ENCODE data around the gene MBNL3. TPM values are rescaled to one million over a fixed set of nuclear protein-coding genes. Genes with fewer than 3 reads are reported as not detected.

MBNL3 gene
- total RNA-seq, 6 experiments from 2014 or later = 0.17 to 0.66 (median 0.38) TPM

DNA sequence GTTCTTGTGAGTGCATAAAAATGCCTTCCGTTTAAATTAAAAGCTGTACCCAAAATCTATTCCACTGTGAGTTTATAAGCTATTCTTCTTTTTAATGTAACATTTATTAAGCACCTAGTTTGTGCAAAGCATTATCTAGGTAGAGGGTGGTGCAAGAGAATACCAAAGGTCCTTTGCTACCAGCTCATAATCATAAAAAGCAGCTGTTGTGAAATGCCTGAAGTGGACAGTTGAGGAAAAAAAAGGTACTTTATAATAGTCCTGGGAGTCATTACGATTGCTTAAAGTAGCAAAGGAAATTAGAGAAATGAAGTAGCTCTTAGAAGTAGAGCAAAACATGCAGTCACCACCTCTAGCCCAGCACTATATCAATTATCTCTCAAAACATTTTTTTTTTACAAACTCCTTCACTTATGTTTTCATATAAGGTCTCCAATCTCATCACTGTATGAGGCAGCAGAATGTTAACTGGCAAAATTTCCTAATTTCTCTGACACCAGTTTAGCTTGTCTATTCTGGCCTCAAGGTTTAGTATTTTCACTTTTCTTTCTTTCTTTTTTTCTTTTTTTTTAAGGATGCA is 2.1 kb downstream of the MBNL3 start:
- Mint-ChIP-seq H3K27ac (no peak overlapping the region), H3K9me3 (no peaks in the 10 kb centered on the region), H3K4me3 (no peak overlapping the region), H3K36me3 (ENCODE audit: low read depth) (no peaks in the 10 kb centered on the region), H3K4me1 (ENCODE audit: low read depth) (peaks cover 6% of the 10 kb centered on the region; the same call in 1 of the 2 replicates), H3K27me3 (ENCODE audit: insufficient read depth) (peaks cover 8% of the 10 kb centered on the region)
- TF ChIP-seq, protein P1, sequence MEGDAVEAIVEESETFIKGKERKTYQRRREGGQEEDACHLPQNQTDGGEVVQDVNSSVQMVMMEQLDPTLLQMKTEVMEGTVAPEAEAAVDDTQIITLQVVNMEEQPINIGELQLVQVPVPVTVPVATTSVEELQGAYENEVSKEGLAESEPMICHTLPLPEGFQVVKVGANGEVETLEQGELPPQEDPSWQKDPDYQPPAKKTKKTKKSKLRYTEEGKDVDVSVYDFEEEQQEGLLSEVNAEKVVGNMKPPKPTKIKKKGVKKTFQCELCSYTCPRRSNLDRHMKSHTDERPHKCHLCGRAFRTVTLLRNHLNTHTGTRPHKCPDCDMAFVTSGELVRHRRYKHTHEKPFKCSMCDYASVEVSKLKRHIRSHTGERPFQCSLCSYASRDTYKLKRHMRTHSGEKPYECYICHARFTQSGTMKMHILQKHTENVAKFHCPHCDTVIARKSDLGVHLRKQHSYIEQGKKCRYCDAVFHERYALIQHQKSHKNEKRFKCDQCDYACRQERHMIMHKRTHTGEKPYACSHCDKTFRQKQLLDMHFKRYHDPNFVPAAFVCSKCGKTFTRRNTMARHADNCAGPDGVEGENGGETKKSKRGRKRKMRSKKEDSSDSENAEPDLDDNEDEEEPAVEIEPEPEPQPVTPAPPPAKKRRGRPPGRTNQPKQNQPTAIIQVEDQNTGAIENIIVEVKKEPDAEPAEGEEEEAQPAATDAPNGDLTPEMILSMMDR (IDR thresholded peaks at IDR 0.05) = no peak
- DNase-seq = no peak

DNA sequence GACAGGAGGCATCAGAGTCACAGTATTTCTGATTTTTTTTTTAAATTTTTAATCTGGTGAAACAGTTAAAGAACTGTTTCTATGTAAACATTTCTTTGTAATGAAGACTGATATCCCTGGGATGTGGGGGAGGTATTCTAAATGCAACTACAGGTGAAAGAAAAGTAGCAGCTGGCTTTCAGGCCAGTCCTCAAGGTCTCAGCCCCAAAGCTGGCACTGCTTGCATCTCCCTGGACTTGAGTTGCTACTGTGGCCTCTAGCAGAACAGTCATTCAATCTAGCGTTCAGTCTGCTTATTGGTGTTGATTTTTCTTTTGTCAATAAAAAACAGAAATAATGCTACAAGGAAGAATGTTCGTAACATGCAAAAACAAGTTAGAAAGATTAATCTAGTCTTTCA is 4.9 kb downstream of the MBNL3 start:
- Mint-ChIP-seq H3K27me3 (ENCODE audit: insufficient read depth) (no peaks in the 10 kb centered on the region), H3K27ac (no peak overlapping the region), H3K4me3 (no peak overlapping the region), H3K36me3 (ENCODE audit: low read depth) (no peaks in the 10 kb centered on the region), H3K4me1 (ENCODE audit: low read depth) (peaks cover 24% of the 10 kb centered on the region), H3K9me3 (no peaks in the 10 kb centered on the region)
- DNase-seq = no peak
- TF ChIP-seq, protein P1 (IDR thresholded peaks at IDR 0.05) = no peak

DNA sequence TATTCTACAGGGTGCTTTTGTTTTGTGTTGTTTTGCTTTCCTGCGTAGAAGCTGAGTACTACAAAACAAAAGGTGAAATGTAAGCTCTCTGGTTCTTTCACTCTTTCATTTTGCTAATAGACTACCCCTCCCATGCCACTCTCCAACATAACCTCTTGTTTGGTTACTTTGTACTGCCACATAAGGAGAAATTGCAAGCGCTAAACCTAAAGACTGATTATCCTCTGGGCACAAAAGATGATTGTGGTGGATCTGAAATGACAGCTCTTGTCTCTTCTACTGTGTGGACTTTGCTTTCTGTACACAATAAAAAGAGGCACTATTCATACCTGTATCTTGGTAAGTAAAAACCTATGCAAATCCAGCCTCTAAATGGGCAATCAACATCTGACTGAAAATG is 5.3 kb downstream of the MBNL3 start:
- no peak overlapping the region for H3K27ac Mint-ChIP-seq
- H3K36me3 Mint-ChIP-seq (ENCODE audit: low read depth) = no peaks in the 10 kb centered on the region
- TF ChIP-seq, protein P1 (IDR thresholded peaks at IDR 0.05) = no peak
- no peaks in the 10 kb centered on the region for H3K9me3 Mint-ChIP-seq
- no peak overlapping the region for H3K4me3 Mint-ChIP-seq
- no peak for DNase-seq
- H3K4me1 Mint-ChIP-seq (ENCODE audit: low read depth) = peaks cover 23% of the 10 kb centered on the region
- H3K27me3 Mint-ChIP-seq (ENCODE audit: insufficient read depth) = no peaks in the 10 kb centered on the region

- TF ChIP-seq, protein P1 (IDR thresholded peaks at IDR 0.05) = no peak
- DNase-seq = no peak
- Mint-ChIP-seq H3K4me1 (ENCODE audit: low read depth) (peaks cover 19% of the 10 kb centered on the region), H3K36me3 (ENCODE audit: low read depth) (no peaks in the 10 kb centered on the region), H3K9me3 (no peaks in the 10 kb centered on the region), H3K27me3 (ENCODE audit: insufficient read depth) (no peaks in the 10 kb centered on the region), H3K4me3 (no peak overlapping the region), H3K27ac (no peak overlapping the region)
Observed at GRCh38 chrX:132482632-132483031, 6.2 kb downstream of the MBNL3 start.

- Mint-ChIP-seq H3K4me3 (no peak overlapping the region), H3K27ac (no peak overlapping the region), H3K9me3 (no peaks in the 10 kb centered on the region), H3K36me3 (ENCODE audit: low read depth) (no peaks in the 10 kb centered on the region), H3K4me1 (ENCODE audit: low read depth) (peaks cover 19% of the 10 kb centered on the region), H3K27me3 (ENCODE audit: insufficient read depth) (no peaks in the 10 kb centered on the region)
- no peak for DNase-seq
- TF ChIP-seq, protein P1 (IDR thresholded peaks at IDR 0.05) = no peak
Observed at GRCh38 chrX:132481449-132481848, 7.4 kb downstream of the MBNL3 start.

Data from HFFc6 (cell line).